GM21786 (cell line): ENCODE data around the gene SMYD3.
"Not testable (repeated sequence)": the region's sequence is repeated elsewhere in the genome, so short reads cannot be mapped to it uniquely, and the experiment has no call there.

Source experiments
- ATAC-seq: cut with Tn5 transposase; IDR thresholded peaks from one replicate; pipeline ENCODE4 v1.9.1; 2021; ENCODE audit not compliant: unreplicated experiment

SMYD3 gene

GRCh38 chr1:245825128-245825901 lies 681.8 kb downstream of the SMYD3 start:
- no peak for ATAC-seq

- no peak for ATAC-seq
Observed at GRCh38 chr1:245823408-245824147, 683.5 kb downstream of the SMYD3 start.

- ATAC-seq, result no peak
Observed at GRCh38 chr1:245822996-245823395, 684.1 kb downstream of the SMYD3 start.

GRCh38 chr1:245818363-245818762 lies 688.7 kb downstream of the SMYD3 start:
- ATAC-seq, result not testable (repeated sequence)

GRCh38 chr1:245816496-245816895 lies 690.6 kb downstream of the SMYD3 start:
- not testable (repeated sequence) for ATAC-seq

- ATAC-seq, result no peak
Observed at GRCh38 chr1:245814651-245815050, 692.4 kb downstream of the SMYD3 start.

GRCh38 chr1:245812278-245812677 lies 694.8 kb downstream of the SMYD3 start:
- no peak for ATAC-seq

GRCh38 chr1:245810789-245811337 lies 696.2 kb downstream of the SMYD3 start:
- no peak for ATAC-seq

- no peak for ATAC-seq
Observed at GRCh38 chr1:245810181-245810769, 696.8 kb downstream of the SMYD3 start.

- no peak for ATAC-seq
Observed at GRCh38 chr1:245809361-245809760, 697.7 kb downstream of the SMYD3 start.

- peak; percentile 32 for ATAC-seq
Observed at GRCh38 chr1:245807954-245808719, 698.9 kb downstream of the SMYD3 start.

GRCh38 chr1:245807306-245807705 lies 699.8 kb downstream of the SMYD3 start:
- peak; percentile 79 for ATAC-seq

- ATAC-seq, result no peak
Observed at GRCh38 chr1:245805532-245805931, 701.5 kb downstream of the SMYD3 start.

GRCh38 chr1:245804696-245805095 lies 702.4 kb downstream of the SMYD3 start:
- no peak for ATAC-seq

- ATAC-seq, result no peak
Observed at GRCh38 chr1:245803666-245804037, 703.4 kb downstream of the SMYD3 start.

- no peak for ATAC-seq
Observed at GRCh38 chr1:245802941-245803665, 704.0 kb downstream of the SMYD3 start.

GRCh38 chr1:245800901-245801605 lies 706.0 kb downstream of the SMYD3 start:
- ATAC-seq, result no peak

GRCh38 chr1:245798349-245798711 lies 708.7 kb downstream of the SMYD3 start:
- no peak for ATAC-seq

- no peak for ATAC-seq
Observed at GRCh38 chr1:245797592-245798348, 709.3 kb downstream of the SMYD3 start.
